ENCODE measurements around the gene SLC19A1.

DNA sequence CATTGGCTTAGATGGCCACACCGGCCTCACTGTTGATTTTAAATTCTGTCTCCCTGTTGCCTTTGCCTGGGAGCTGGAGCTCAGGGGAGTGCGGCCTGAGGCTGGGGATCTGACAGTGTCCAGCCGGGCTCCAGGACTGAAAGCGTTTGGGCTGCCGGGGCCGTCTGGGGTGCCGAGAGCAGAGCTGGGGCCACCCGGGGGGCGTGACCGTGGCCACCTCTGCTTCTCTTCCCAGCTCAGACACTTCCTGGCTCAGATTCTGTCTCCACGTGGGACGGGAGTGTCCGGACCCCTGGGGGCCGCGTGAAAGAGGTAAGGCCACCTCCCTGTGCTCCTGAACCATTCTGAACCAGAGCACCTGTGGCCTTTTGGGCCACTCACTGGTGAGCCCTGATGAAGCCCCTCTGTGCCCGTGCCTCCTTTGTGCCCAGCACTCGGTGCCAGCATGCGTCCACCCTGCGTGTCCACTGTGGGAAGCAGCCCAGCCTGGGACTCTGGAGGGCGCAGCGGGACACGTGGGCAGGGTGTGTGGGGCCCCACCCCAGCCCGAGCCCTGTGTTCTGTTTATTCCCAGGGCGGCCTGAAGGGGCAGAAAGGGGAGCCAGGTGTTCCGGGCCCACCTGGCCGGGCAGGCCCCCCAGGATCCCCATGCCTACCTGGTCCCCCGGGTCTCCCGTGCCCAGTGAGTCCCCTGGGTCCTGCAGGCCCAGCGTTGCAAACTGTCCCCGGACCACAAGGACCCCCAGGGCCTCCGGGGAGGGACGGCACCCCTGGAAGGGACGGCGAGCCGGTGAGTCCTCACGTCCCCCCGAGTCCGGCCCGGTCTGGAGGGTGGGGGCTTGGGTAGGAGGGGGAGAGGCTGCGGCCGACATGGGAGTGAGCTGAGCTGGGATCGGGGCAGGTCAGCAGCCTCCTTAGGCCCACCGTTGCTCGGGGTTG is 64.8 kb downstream of the SLC19A1 start:
- TF ChIP-seq, protein P1, sequence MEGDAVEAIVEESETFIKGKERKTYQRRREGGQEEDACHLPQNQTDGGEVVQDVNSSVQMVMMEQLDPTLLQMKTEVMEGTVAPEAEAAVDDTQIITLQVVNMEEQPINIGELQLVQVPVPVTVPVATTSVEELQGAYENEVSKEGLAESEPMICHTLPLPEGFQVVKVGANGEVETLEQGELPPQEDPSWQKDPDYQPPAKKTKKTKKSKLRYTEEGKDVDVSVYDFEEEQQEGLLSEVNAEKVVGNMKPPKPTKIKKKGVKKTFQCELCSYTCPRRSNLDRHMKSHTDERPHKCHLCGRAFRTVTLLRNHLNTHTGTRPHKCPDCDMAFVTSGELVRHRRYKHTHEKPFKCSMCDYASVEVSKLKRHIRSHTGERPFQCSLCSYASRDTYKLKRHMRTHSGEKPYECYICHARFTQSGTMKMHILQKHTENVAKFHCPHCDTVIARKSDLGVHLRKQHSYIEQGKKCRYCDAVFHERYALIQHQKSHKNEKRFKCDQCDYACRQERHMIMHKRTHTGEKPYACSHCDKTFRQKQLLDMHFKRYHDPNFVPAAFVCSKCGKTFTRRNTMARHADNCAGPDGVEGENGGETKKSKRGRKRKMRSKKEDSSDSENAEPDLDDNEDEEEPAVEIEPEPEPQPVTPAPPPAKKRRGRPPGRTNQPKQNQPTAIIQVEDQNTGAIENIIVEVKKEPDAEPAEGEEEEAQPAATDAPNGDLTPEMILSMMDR (IDR thresholded peaks at IDR 0.05): no peak
- TF ChIP-seq POLR2A (IDR thresholded peaks at IDR 0.05): no peak

Data from prostate gland (tissue), 2 donors.